ENCODE data around the gene LSM12. TPM values are rescaled to one million over a fixed set of nuclear protein-coding genes. Genes with fewer than 3 reads are reported as not detected.
A peak's percentile ranks its signal among the peaks of the same experiment; 100 is the strongest.

Gene LSM12
- total RNA-seq, 1 donor from 2014 or later, result 55.4 TPM

- Mint-ChIP-seq H3K27ac (no peak overlapping the region), H3K4me1 (ENCODE audit: low read depth) (no peaks in the 10 kb centered on the region), H3K4me3 (ENCODE audit: low read depth) (no peak overlapping the region), H3K27me3 (peaks cover 32% of the 10 kb centered on the region), H3K36me3 (ENCODE audit: insufficient read depth) (no peaks in the 10 kb centered on the region), H3K9me3 (ENCODE audit: low read depth) (no peaks in the 10 kb centered on the region)
- TF ChIP-seq CTCF (IDR thresholded peaks at IDR 0.05; ENCODE audit: unreplicated experiment), result no peak
- DNase-seq (ENCODE audit: low spot score, unreplicated experiment), result no peak
These were observed 71.4 kb downstream of the LSM12 start for GRCh38 chr17:43995150-43995471.

GRCh38 chr17:43994272-43995149, 72.0 kb downstream of the LSM12 start:
- no peaks in the 10 kb centered on the region for H3K36me3 Mint-ChIP-seq (ENCODE audit: insufficient read depth)
- DNase-seq (ENCODE audit: low spot score, unreplicated experiment), result peak; percentile 71
- peaks cover 28% of the 10 kb centered on the region for H3K27me3 Mint-ChIP-seq
- H3K9me3 Mint-ChIP-seq (ENCODE audit: low read depth), result no peaks in the 10 kb centered on the region
- no peaks in the 10 kb centered on the region for H3K4me1 Mint-ChIP-seq (ENCODE audit: low read depth)
- peak; percentile 88 for TF ChIP-seq CTCF (IDR thresholded peaks at IDR 0.05; ENCODE audit: unreplicated experiment)
- H3K4me3 Mint-ChIP-seq (ENCODE audit: low read depth), result no peak overlapping the region
- H3K27ac Mint-ChIP-seq, result no peak overlapping the region

- Mint-ChIP-seq H3K27ac (no peak overlapping the region), H3K36me3 (ENCODE audit: insufficient read depth) (no peaks in the 10 kb centered on the region), H3K27me3 (peaks cover 33% of the 10 kb centered on the region), H3K9me3 (ENCODE audit: low read depth) (no peaks in the 10 kb centered on the region), H3K4me3 (ENCODE audit: low read depth) (no peak overlapping the region), H3K4me1 (ENCODE audit: low read depth) (no peaks in the 10 kb centered on the region)
- no peak for DNase-seq (ENCODE audit: low spot score, unreplicated experiment)
- TF ChIP-seq CTCF (IDR thresholded peaks at IDR 0.05; ENCODE audit: unreplicated experiment), result no peak
These were observed 73.8 kb downstream of the LSM12 start for GRCh38 chr17:43992641-43993040.

- Mint-ChIP-seq H3K36me3 (ENCODE audit: insufficient read depth) (no peaks in the 10 kb centered on the region), H3K4me1 (ENCODE audit: low read depth) (peaks cover 2% of the 10 kb centered on the region), H3K27me3 (peaks cover 50% of the 10 kb centered on the region), H3K27ac (no peak overlapping the region), H3K9me3 (ENCODE audit: low read depth) (no peaks in the 10 kb centered on the region), H3K4me3 (ENCODE audit: low read depth) (no peak overlapping the region)
- no peak for TF ChIP-seq CTCF (IDR thresholded peaks at IDR 0.05; ENCODE audit: unreplicated experiment)
- no peak for DNase-seq (ENCODE audit: low spot score, unreplicated experiment)
These were observed 78.2 kb downstream of the LSM12 start for GRCh38 chr17:43988301-43988700.

- no peak overlapping the region for H3K27ac Mint-ChIP-seq
- no peak for DNase-seq (ENCODE audit: low spot score, unreplicated experiment)
- H3K4me1 Mint-ChIP-seq (ENCODE audit: low read depth), result peaks cover 2% of the 10 kb centered on the region
- TF ChIP-seq CTCF (IDR thresholded peaks at IDR 0.05; ENCODE audit: unreplicated experiment), result no peak
- H3K36me3 Mint-ChIP-seq (ENCODE audit: insufficient read depth), result no peaks in the 10 kb centered on the region
- no peak overlapping the region for H3K4me3 Mint-ChIP-seq (ENCODE audit: low read depth)
- no peaks in the 10 kb centered on the region for H3K9me3 Mint-ChIP-seq (ENCODE audit: low read depth)
- H3K27me3 Mint-ChIP-seq, result peaks cover 59% of the 10 kb centered on the region
These were observed 79.1 kb downstream of the LSM12 start for GRCh38 chr17:43987131-43988021.
